ENCODE measurements around the gene PTCD2. TPM values are rescaled to one million over a fixed set of nuclear protein-coding genes. Genes with fewer than 3 reads are reported as not detected.

The PTCD2 gene
- total and polyA plus RNA-seq, 2 of the 8 experiments (the other 6 are each of a cell fraction or from before 2014, with no cell fraction given) = 7.3 to 15.4 TPM

GRCh38 chr5:72298711-72299110, 21.5 kb upstream of the PTCD2 start (continued):
- TF ChIP-seq CHD7 (IDR thresholded peaks at IDR 0.05; ENCODE audit: insufficient replicate concordance, low read length) (no peak), GTF2F1 (IDR thresholded peaks at IDR 0.05; ENCODE audit: borderline replicate concordance, low read depth, low read length) (no peak), MAX (IDR thresholded peaks at IDR 0.05) (no peak), CTBP2 (IDR thresholded peaks at IDR 0.05; ENCODE audit: borderline replicate concordance, insufficient read depth, insufficient read length, low read length) (no peak), RXRA (IDR thresholded peaks at IDR 0.05; ENCODE audit: insufficient read depth, low read depth, low read length) (no peak), SIRT6 (IDR thresholded peaks at IDR 0.05; ENCODE audit: low read length) (no peak), POLR2A (IDR thresholded peaks at IDR 0.05; ENCODE audit: control extremely low read depth in 1 of 2, low read depth in 2 of 2, low read length in 2 of 2) (no peak), USF2 (IDR thresholded peaks at IDR 0.05; ENCODE audit: low read length) (no peak), TCF12 (IDR thresholded peaks at IDR 0.05; ENCODE audit: low read depth, low read length) (no peak), TEAD4 (IDR thresholded peaks at IDR 0.05; ENCODE audit: low read depth, low read length) (no peak), BRCA1 (IDR thresholded peaks at IDR 0.05; ENCODE audit: low read depth, low read length) (no peak), NRF1 (IDR thresholded peaks at IDR 0.05; ENCODE audit: low read depth, low read length) (no peak)

Data from H1 (cell line).